GM18907 (cell line): ENCODE data around the gene METTL22.

Source experiments
- ATAC-seq: cut with Tn5 transposase; IDR thresholded peaks from one replicate; pipeline ENCODE4 v1.9.1; 2021; ENCODE audit warnings: mild to moderate bottlenecking, moderate library complexity; ENCODE audit not compliant: unreplicated experiment

METTL22 gene

GRCh38 chr16:8591451-8591850 is 30.0 kb upstream of the METTL22 start:
- ATAC-seq, result no peak

GRCh38 chr16:8594149-8594666 is 27.3 kb upstream of the METTL22 start:
- no peak for ATAC-seq

- no peak for ATAC-seq
Observed at GRCh38 chr16:8595783-8596182, 25.7 kb upstream of the METTL22 start.

GRCh38 chr16:8596581-8596980 is 24.9 kb upstream of the METTL22 start:
- no peak for ATAC-seq

- ATAC-seq, result no peak
Observed at GRCh38 chr16:8600144-8600775, 21.2 kb upstream of the METTL22 start.

GRCh38 chr16:8605554-8605953 is 15.9 kb upstream of the METTL22 start:
- ATAC-seq, result no peak

GRCh38 chr16:8607214-8607613 is 14.3 kb upstream of the METTL22 start:
- ATAC-seq, result no peak

GRCh38 chr16:8611122-8611521 is 10.4 kb upstream of the METTL22 start:
- no peak for ATAC-seq

- ATAC-seq, result no peak
Observed at GRCh38 chr16:8611886-8612600, 9.5 kb upstream of the METTL22 start.

- no peak for ATAC-seq
Observed at GRCh38 chr16:8614435-8615029, 7.0 kb upstream of the METTL22 start.

GRCh38 chr16:8619671-8620370 is 1.7 kb upstream of the METTL22 start:
- ATAC-seq, result no peak

- no peak for ATAC-seq
Observed at GRCh38 chr16:8620535-8620934, 963 bp upstream of the METTL22 start.

GRCh38 chr16:8621222-8621571 is 301 bp upstream of the METTL22 start:
- no peak for ATAC-seq

GRCh38 chr16:8622315-8622656 is 788 bp downstream of the METTL22 start:
- peak; percentile 11 for ATAC-seq

GRCh38 chr16:8623634-8624033 is 2.1 kb downstream of the METTL22 start:
- no peak for ATAC-seq

GRCh38 chr16:8625491-8626087 is 4.1 kb downstream of the METTL22 start:
- ATAC-seq, result no peak

- ATAC-seq, result no peak
Observed at GRCh38 chr16:8626946-8627345, 5.4 kb downstream of the METTL22 start.

- no peak for ATAC-seq
Observed at GRCh38 chr16:8627456-8627855, 6.0 kb downstream of the METTL22 start.

- ATAC-seq, result no peak
Observed at GRCh38 chr16:8628981-8629725, 7.7 kb downstream of the METTL22 start.

GRCh38 chr16:8630255-8630953 is 8.9 kb downstream of the METTL22 start:
- ATAC-seq, result no peak
